Thoracic aorta (tissue), 2 donors: ENCODE data around the gene MICAL2. TPM values are rescaled to one million over a fixed set of nuclear protein-coding genes. Genes with fewer than 3 reads are reported as not detected.

Source experiments
- ATAC-seq: fragments of 150-250 bp; one replicate; pipeline ENCODE4 v1.8.0; 2017; ENCODE audit warnings: low read depth; ENCODE audit not compliant: insufficient number of reproducible peaks, low FRiP score
- DNase-seq: peaks from one replicate; pipeline ENCODE4 v3.0.0-alpha.2; 2020; ENCODE audit warnings: low spot score
- H3K27ac ChIP-seq, 2 donors: fragments of 200-600 bp; sonication (generic); 1 replicate in 1 of 2; 2 replicates in 1 of 2; pipeline ENCODE4 v1.5.1; 2016; ENCODE audit warnings: mild to moderate bottlenecking in 2 of 2, moderate library complexity in 2 of 2
- H3K27me3 ChIP-seq: fragments of 200-600 bp; sonication (generic); replicated peaks from 2 replicates; pipeline ENCODE4 v1.6.0; 2016; ENCODE audit warnings: mild to moderate bottlenecking; ENCODE audit not compliant: insufficient read depth
- H3K36me3 ChIP-seq: fragments of 200-600 bp; sonication (generic); one replicate; pipeline ENCODE4 v1.5.1; 2016
- H3K4me1 ChIP-seq, 2 donors: fragments of 200-600 bp; sonication (generic); 1 replicate in 1 of 2; 2 replicates in 1 of 2; pipeline versions ENCODE4 v1.5.1 to v1.6.0; 2016; ENCODE audit warnings: low read depth in 2 of 2, mild to moderate bottlenecking in 1 of 2; ENCODE audit not compliant: control insufficient read depth in 1 of 2
- H3K4me3 ChIP-seq: fragments of 200-600 bp; sonication (generic); 2 replicates; pipeline ENCODE4 v1.5.1; 2016; ENCODE audit warnings: mild to moderate bottlenecking
- H3K9me3 ChIP-seq: fragments of 200-600 bp; sonication (generic); 2 replicates; pipeline ENCODE4 v1.5.1; 2016
- total RNA-seq, 2 donors: library from RNA; depleted of rRNA; stranded (reverse); fragments of >200 nt; gene quantifications; one replicate each; pipeline versions ENCODE4 v1.1.0 to v1.2.3, GENCODE V29; 2016
- TF ChIP-seq, protein P1 (sequence below): fragments of 200-600 bp; sonication (generic); IDR thresholded peaks from one replicate; pipeline ENCODE4 v1.5.1; 2019; ENCODE audit warnings: antibody characterized with exemption

Gene MICAL2
- total RNA-seq, 2 donors from 2014 or later: 791 to 989 TPM

DNA sequence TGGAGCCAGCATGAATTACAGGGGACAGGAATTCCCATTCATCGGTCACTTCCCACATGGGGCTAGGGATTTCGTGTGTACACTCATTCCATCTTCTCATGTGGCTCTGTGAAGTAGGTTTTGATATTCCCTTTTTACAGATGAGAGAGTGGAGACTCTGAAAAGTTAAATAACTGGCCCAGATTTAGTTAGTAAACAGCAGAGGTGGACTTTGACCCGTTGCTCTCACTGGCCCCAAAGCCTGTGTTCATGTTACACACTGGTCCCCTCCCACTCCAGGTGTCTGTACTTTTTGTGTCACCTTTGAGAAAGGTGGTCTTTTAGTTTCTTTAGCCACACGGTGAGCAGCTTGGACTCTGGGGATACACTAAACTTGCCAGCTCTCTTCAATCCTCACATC lies 108.5 kb downstream of the MICAL2 start:
- H3K4me1 ChIP-seq: peaks cover 41 to 94% of the 10 kb centered on the region in 2 donors
- ATAC-seq: no peak
- H3K9me3 ChIP-seq: no peaks in the 10 kb centered on the region
- no peaks in the 10 kb centered on the region for H3K27me3 ChIP-seq
- DNase-seq: no peak
- TF ChIP-seq, protein P1, sequence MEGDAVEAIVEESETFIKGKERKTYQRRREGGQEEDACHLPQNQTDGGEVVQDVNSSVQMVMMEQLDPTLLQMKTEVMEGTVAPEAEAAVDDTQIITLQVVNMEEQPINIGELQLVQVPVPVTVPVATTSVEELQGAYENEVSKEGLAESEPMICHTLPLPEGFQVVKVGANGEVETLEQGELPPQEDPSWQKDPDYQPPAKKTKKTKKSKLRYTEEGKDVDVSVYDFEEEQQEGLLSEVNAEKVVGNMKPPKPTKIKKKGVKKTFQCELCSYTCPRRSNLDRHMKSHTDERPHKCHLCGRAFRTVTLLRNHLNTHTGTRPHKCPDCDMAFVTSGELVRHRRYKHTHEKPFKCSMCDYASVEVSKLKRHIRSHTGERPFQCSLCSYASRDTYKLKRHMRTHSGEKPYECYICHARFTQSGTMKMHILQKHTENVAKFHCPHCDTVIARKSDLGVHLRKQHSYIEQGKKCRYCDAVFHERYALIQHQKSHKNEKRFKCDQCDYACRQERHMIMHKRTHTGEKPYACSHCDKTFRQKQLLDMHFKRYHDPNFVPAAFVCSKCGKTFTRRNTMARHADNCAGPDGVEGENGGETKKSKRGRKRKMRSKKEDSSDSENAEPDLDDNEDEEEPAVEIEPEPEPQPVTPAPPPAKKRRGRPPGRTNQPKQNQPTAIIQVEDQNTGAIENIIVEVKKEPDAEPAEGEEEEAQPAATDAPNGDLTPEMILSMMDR: no peak
- H3K27ac ChIP-seq: peak overlapping the region; percentile 86 to 95
- H3K36me3 ChIP-seq: peaks cover 67% of the 10 kb centered on the region
- no peak overlapping the region for H3K4me3 ChIP-seq

DNA sequence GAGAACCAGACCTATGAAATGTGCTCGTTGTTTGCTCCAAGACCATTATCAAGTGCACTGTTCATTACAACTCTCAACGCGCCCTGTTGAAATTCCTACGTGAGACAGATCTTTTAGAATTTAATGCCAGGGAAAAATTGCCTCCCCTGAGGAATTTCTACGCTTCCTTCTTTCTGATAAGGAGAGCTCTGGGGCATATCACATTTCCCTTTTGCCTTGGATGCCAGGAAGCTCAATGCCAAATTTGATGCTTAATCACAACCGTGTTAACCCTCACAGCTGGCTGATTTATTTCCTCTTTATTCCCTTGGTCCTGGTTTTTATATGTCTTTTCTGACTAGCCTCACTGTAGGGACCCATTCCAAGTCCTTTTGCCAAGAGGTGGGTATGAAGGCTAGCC lies 109.4 kb downstream of the MICAL2 start:
- H3K4me1 ChIP-seq: peaks cover 46 to 97% of the 10 kb centered on the region in 2 donors
- DNase-seq (no peak), ATAC-seq (peak; percentile 31)
- peak overlapping the region; percentile 86 to 95 for H3K27ac ChIP-seq
- no peak overlapping the region for H3K4me3 ChIP-seq
- TF ChIP-seq, protein P1: no peak
- H3K27me3 ChIP-seq: no peaks in the 10 kb centered on the region
- no peaks in the 10 kb centered on the region for H3K9me3 ChIP-seq
- peaks cover 67% of the 10 kb centered on the region for H3K36me3 ChIP-seq

DNA sequence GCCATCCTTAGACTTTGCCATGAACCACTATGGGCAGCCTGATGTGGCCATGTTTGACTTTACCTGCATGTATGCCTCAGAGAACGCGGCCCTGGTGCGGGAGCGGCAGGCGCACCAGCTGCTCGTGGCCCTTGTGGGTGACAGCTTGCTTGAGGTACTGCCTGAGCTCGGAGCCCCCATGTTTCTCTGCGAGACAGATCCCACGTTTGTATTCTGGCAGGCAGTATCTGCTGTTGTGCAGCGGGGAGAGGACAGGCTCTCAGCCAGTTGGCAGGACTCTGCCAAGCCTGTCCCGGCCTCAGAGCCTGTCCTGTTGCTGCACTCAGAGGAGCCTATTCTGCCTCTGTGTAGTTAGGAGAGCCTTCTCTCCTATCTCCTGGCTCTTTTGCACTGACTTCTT lies 109.9 kb downstream of the MICAL2 start:
- H3K36me3 ChIP-seq: peaks cover 73% of the 10 kb centered on the region
- H3K27me3 ChIP-seq: no peaks in the 10 kb centered on the region
- DNase-seq (no peak), ATAC-seq (no peak)
- TF ChIP-seq, protein P1: no peak
- peak overlapping the region; percentile 8 for H3K4me3 ChIP-seq
- peaks cover 46 to 97% of the 10 kb centered on the region in 2 donors for H3K4me1 ChIP-seq
- H3K27ac ChIP-seq: peak overlapping the region; percentile 86 to 95
- H3K9me3 ChIP-seq: no peaks in the 10 kb centered on the region

DNA sequence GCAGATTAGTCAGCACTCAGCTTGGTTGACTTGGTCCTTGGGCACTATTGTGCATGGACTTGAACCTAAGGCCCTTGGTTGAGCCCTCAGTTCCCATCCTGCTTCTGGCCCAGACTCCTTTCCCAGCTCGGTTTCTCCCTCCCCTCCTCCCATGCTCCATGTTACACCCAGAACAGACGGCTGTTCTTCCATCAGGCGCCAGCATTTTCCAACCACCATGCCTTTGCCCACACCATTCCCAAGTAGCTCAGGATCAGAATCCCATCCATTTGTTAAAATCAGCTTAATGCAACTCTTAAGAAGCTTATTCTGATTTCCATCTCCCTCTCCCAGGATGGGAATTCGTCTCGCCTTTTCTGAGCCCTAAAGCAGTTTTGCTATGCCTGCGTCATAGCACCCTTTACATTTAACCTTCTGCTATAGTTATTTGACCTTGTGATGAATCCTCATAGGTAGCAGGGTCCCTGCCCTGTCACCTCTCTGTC lies 110.7 kb downstream of the MICAL2 start:
- no peak for ATAC-seq
- Histone ChIP-seq H3K4me3 (no peak overlapping the region), H3K27me3 (no peaks in the 10 kb centered on the region), H3K27ac (peak overlapping the region; percentile 86 to 95), H3K36me3 (peaks cover 79% of the 10 kb centered on the region), H3K4me1 (peaks cover 46 to 93% of the 10 kb centered on the region in 2 donors), H3K9me3 (no peaks in the 10 kb centered on the region)
- TF ChIP-seq, protein P1: no peak
- no peak for DNase-seq

DNA sequence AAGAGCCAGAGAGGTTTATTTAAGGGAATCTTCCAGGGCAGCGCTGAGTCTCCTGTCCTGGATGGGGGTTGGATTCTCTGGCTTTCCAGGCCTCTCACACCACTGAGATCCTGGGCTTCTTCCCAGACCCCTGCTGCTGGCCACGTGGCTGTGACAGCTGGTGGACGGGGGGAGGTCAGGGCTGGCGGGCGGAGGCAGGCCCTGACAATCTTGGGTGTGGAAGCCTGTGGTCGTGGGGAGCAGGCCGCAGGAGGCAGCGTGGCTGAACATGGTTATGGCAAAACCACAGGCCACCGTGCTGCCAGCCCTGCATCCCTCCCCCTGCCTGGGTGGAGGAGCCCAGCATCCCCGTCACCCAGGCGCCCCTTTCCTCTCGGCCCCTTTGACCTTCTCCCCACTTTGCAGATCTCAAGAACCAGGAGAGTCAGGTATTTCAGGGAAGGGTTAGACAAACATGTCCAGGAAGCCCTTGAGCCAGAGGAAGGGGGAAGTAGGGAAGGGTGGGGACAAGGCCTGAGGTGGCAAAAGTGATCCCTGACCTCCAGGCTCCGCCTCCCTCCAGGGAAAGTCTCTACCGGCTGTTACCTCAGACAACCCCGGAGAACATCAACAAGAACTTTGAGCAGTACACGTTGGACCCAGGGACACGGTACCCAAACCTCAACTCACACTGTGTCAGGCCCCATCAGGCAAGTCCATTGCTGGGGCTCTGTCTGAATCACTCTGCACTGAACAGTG lies 111.8 kb downstream of the MICAL2 start:
- peaks cover 39 to 81% of the 10 kb centered on the region in 2 donors for H3K4me1 ChIP-seq
- H3K4me3 ChIP-seq: no peak overlapping the region
- no peaks in the 10 kb centered on the region for H3K27me3 ChIP-seq
- no peaks in the 10 kb centered on the region for H3K9me3 ChIP-seq
- TF ChIP-seq, protein P1: no peak
- H3K36me3 ChIP-seq: peaks cover 77% of the 10 kb centered on the region
- peak overlapping the region; percentile 86 to 95 for H3K27ac ChIP-seq
- ATAC-seq: no peak
- DNase-seq: no peak
